Glutamatergic neuron (in vitro differentiated cells): ENCODE results near the gene CHRNA3. TPM values are rescaled to one million over a fixed set of nuclear protein-coding genes. Genes with fewer than 3 reads are reported as not detected.

Experiments
- DNase-seq: peaks from one replicate; pipeline ENCODE4 v3.0.0; 2022
- H3K27ac Mint-ChIP-seq: one replicate; pipeline ENCODE4 v1.8.0; 2020; ENCODE audit warnings: mild to moderate bottlenecking, mixed read lengths, inconsistent platforms; ENCODE audit not compliant: unreplicated experiment
- H3K27me3 Mint-ChIP-seq: one replicate; pipeline ENCODE4 v1.8.0; 2020; ENCODE audit warnings: mild to moderate bottlenecking, moderate library complexity, mixed read lengths, inconsistent platforms; ENCODE audit not compliant: unreplicated experiment
- H3K36me3 Mint-ChIP-seq: one replicate; pipeline ENCODE4 v1.8.0; 2020; ENCODE audit warnings: mild to moderate bottlenecking, mixed read lengths, inconsistent platforms; ENCODE audit not compliant: unreplicated experiment
- H3K4me1 Mint-ChIP-seq: one replicate; pipeline ENCODE4 v1.8.0; 2020; ENCODE audit warnings: mild to moderate bottlenecking, low read depth, mixed read lengths, inconsistent platforms; ENCODE audit not compliant: unreplicated experiment
- H3K4me3 Mint-ChIP-seq: one replicate; pipeline ENCODE4 v1.8.0; 2020; ENCODE audit warnings: mild to moderate bottlenecking, mixed read lengths, inconsistent platforms; ENCODE audit not compliant: unreplicated experiment
- H3K9me3 Mint-ChIP-seq: one replicate; pipeline ENCODE4 v1.8.0; 2020; ENCODE audit warnings: mild to moderate bottlenecking, moderate library complexity, mixed read lengths, inconsistent platforms; ENCODE audit not compliant: unreplicated experiment
- CTCF ChIP-seq: fragments of 200-600 bp; sonication (generic); IDR thresholded peaks from one replicate; pipeline ENCODE4 v1.5.0; 2021; ENCODE audit not compliant: partially characterized antibody, unreplicated experiment
- total RNA-seq: library from RNA; stranded (reverse); fragmentation: NEBNext Ultra II Directional; extraction: Animal tissue kit (Norgen Biotek cat#: 25700); gene quantifications from one replicate; pipeline ENCODE4 v1.2.1, GENCODE V29; 2021; ENCODE audit not compliant: unreplicated experiment

Gene CHRNA3
- total RNA-seq, 1 donor from 2014 or later: 208 TPM

- Mint-ChIP-seq H3K27ac (no peak overlapping the region), H3K9me3 (peaks cover 6% of the 10 kb centered on the region), H3K4me1 (peaks cover 26% of the 10 kb centered on the region), H3K36me3 (peaks cover 5% of the 10 kb centered on the region), H3K4me3 (no peak overlapping the region), H3K27me3 (peaks cover 5% of the 10 kb centered on the region)
- no peak for DNase-seq
- TF ChIP-seq CTCF: no peak
These were observed 42.9 kb upstream of the CHRNA3 start for GRCh38 chr15:78663703-78664102.

GRCh38 chr15:78662028-78662427 lies 41.2 kb upstream of the CHRNA3 start:
- peaks cover 7% of the 10 kb centered on the region for H3K27me3 Mint-ChIP-seq
- H3K9me3 Mint-ChIP-seq: peaks cover 6% of the 10 kb centered on the region
- no peak overlapping the region for H3K27ac Mint-ChIP-seq
- peaks cover 5% of the 10 kb centered on the region for H3K36me3 Mint-ChIP-seq
- peaks cover 17% of the 10 kb centered on the region for H3K4me1 Mint-ChIP-seq
- TF ChIP-seq CTCF: no peak
- H3K4me3 Mint-ChIP-seq: no peak overlapping the region
- DNase-seq: no peak

- H3K27me3 Mint-ChIP-seq: peaks cover 9% of the 10 kb centered on the region
- H3K9me3 Mint-ChIP-seq: peaks cover 5% of the 10 kb centered on the region
- no peak overlapping the region for H3K27ac Mint-ChIP-seq
- peaks cover 15% of the 10 kb centered on the region for H3K4me1 Mint-ChIP-seq
- no peak for DNase-seq
- H3K36me3 Mint-ChIP-seq: peaks cover 5% of the 10 kb centered on the region
- H3K4me3 Mint-ChIP-seq: no peak overlapping the region
- no peak for TF ChIP-seq CTCF
These were observed 40.2 kb upstream of the CHRNA3 start for GRCh38 chr15:78661001-78661400.

- Mint-ChIP-seq H3K27me3 (peaks cover 9% of the 10 kb centered on the region), H3K4me1 (peaks cover 15% of the 10 kb centered on the region), H3K4me3 (no peak overlapping the region), H3K36me3 (peaks cover 5% of the 10 kb centered on the region), H3K9me3 (peaks cover 5% of the 10 kb centered on the region), H3K27ac (no peak overlapping the region)
- no peak for DNase-seq
- no peak for TF ChIP-seq CTCF
These were observed 39.8 kb upstream of the CHRNA3 start for GRCh38 chr15:78660584-78660983.

- Mint-ChIP-seq H3K4me1 (peaks cover 5% of the 10 kb centered on the region), H3K27me3 (peaks cover 9% of the 10 kb centered on the region), H3K4me3 (no peak overlapping the region), H3K27ac (no peak overlapping the region), H3K9me3 (peaks cover 5% of the 10 kb centered on the region), H3K36me3 (peaks cover 5% of the 10 kb centered on the region)
- TF ChIP-seq CTCF: no peak
- DNase-seq: no peak
These were observed 38.0 kb upstream of the CHRNA3 start for GRCh38 chr15:78658823-78659222.
